OCI-LY1 (cell line): ENCODE measurements around the gene AGPAT1.
"Not testable (repeated sequence)": the region's sequence is repeated elsewhere in the genome, so short reads cannot be mapped to it uniquely, and the experiment has no call there.

Experiments used
- H2AFZ ChIP-seq: fragments of 200-600 bp; sonication (generic), shearing (Covaris generic); 2 replicates; pipeline ENCODE4 v1.6.0; 2014; ENCODE audit warnings: antibody characterized with exemption, mild to moderate bottlenecking, low read length
- H3F3A ChIP-seq: fragments of 200-600 bp; sonication (generic), shearing (Covaris generic); 2 replicates; pipeline ENCODE4 v1.6.0; 2014; ENCODE audit warnings: mild to moderate bottlenecking, antibody characterized with exemption, low read length, moderate library complexity; ENCODE audit not compliant: insufficient read depth
- H3K27ac ChIP-seq: fragments of 200-600 bp; sonication (generic); 2 replicates; pipeline ENCODE4 v1.5.1; 2014; ENCODE audit warnings: low read length, mixed run types, mild to moderate bottlenecking, low read depth; ENCODE audit not compliant: poor library complexity, severe bottlenecking
- H3K27me3 ChIP-seq: fragments of 200-600 bp; sonication (generic); 2 replicates; pipeline ENCODE4 v1.6.0; 2014; ENCODE audit warnings: antibody characterized with exemption, mild to moderate bottlenecking, low read length, moderate library complexity; ENCODE audit not compliant: insufficient read depth
- H3K36me3 ChIP-seq: fragments of 200-600 bp; sonication (generic); 2 replicates; pipeline ENCODE4 v1.6.1; 2014; ENCODE audit warnings: mild to moderate bottlenecking, antibody characterized with exemption, low read length, moderate library complexity, mixed read lengths; ENCODE audit not compliant: insufficient read depth
- H3K4me1 ChIP-seq: fragments of 200-600 bp; sonication (generic); 2 replicates; pipeline ENCODE4 v1.5.1; 2014; ENCODE audit warnings: mild to moderate bottlenecking, low read length, moderate library complexity; ENCODE audit not compliant: insufficient read depth, severe bottlenecking
- H3K4me2 ChIP-seq: fragments of 200-600 bp; sonication (generic), shearing (Covaris generic); 2 replicates; pipeline ENCODE4 v1.6.1; 2014; ENCODE audit warnings: low read length
- H3K4me3 ChIP-seq: fragments of 200-600 bp; sonication (generic); 2 replicates; pipeline ENCODE4 v1.5.1; 2014; ENCODE audit warnings: low read length, low read depth, mild to moderate bottlenecking, mixed read lengths; ENCODE audit not compliant: poor library complexity, severe bottlenecking
- H3K79me2 ChIP-seq: fragments of 200-600 bp; shearing (Covaris generic); 2 replicates; pipeline ENCODE4 v1.6.1; 2016; ENCODE audit warnings: mixed run types, low read length, mixed read lengths; ENCODE audit not compliant: insufficient read depth
- H3K9ac ChIP-seq: fragments of 200-600 bp; sonication (generic), shearing (Covaris generic); 2 replicates; pipeline ENCODE4 v1.6.1; 2014; ENCODE audit warnings: mild to moderate bottlenecking, low read length, mixed read lengths
- H3K9me2 ChIP-seq: fragments of 200-600 bp; sonication (generic), shearing (Covaris generic); 2 replicates; pipeline ENCODE4 v1.6.1; 2014; ENCODE audit warnings: low read depth, mild to moderate bottlenecking, low read length, mixed read lengths
- H3K9me3 ChIP-seq: fragments of 200-600 bp; shearing (Covaris generic); 2 replicates; pipeline ENCODE4 v1.6.1; 2014; ENCODE audit warnings: low read length, mixed read lengths
- H4K20me1 ChIP-seq: fragments of 200-600 bp; sonication (generic), shearing (Covaris generic); 2 replicates; pipeline ENCODE4 v1.6.0; 2016; ENCODE audit warnings: mild to moderate bottlenecking, low read length; ENCODE audit not compliant: insufficient read depth
- EZH2 ChIP-seq: fragments of 200-600 bp; sonication (generic), shearing (Covaris generic); IDR thresholded peaks from 2 replicates; pipeline ENCODE4 v1.8.0; 2017; ENCODE audit warnings: borderline replicate concordance, mixed run types, mild to moderate bottlenecking, antibody characterized with exemption, low read length, moderate library complexity, mixed read lengths
- TF ChIP-seq, protein P1 (sequence below): fragments of 200-600 bp; sonication (generic), shearing (Covaris generic); IDR thresholded peaks from 2 replicates; pipeline ENCODE4 v1.5.1; 2017; ENCODE audit warnings: mild to moderate bottlenecking, antibody characterized with exemption, low read length, moderate library complexity, mixed read lengths

AGPAT1 gene

DNA sequence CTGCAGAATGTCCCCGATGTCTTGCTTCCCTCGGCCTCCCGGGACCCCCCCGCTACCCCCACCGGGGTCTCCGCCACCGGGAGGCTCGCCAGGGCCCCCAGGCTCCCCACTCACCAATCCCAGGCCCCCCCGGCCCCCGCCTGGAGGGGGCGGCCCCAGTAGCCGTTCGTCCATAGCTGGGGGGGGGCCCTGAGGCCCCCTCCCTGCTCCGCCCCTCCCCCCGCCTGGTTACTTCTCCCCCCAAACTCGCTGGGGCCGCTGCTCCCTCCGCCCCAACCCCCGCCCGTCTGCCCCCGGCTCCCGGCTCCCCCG lies 13.8 kb upstream of the AGPAT1 start:
- Histone ChIP-seq H3K4me1 (peaks cover 44% of the 10 kb centered on the region), H3K79me2 (no peaks in the 10 kb centered on the region), H3K27ac (peak overlapping the region; percentile 88), H3K9me3 (no peaks in the 10 kb centered on the region), H3K9me2 (no peaks in the 10 kb centered on the region), H3F3A (0 out of 2 replicates have a peak, but pooled peaks cover 3% of the 10 kb centered on the region), H3K9ac (peak overlapping the region; percentile 86), H3K27me3 (no peaks in the 10 kb centered on the region), H3K4me3 (peak overlapping the region; percentile 73), H2AFZ (no peak overlapping the region), H3K4me2 (peak overlapping the region; percentile 86), H4K20me1 (no peaks in the 10 kb centered on the region), H3K36me3 (peaks cover 23% of the 10 kb centered on the region; the same call in 1 of the 2 replicates)
- TF ChIP-seq EZH2 = no peak
- TF ChIP-seq, protein P1, sequence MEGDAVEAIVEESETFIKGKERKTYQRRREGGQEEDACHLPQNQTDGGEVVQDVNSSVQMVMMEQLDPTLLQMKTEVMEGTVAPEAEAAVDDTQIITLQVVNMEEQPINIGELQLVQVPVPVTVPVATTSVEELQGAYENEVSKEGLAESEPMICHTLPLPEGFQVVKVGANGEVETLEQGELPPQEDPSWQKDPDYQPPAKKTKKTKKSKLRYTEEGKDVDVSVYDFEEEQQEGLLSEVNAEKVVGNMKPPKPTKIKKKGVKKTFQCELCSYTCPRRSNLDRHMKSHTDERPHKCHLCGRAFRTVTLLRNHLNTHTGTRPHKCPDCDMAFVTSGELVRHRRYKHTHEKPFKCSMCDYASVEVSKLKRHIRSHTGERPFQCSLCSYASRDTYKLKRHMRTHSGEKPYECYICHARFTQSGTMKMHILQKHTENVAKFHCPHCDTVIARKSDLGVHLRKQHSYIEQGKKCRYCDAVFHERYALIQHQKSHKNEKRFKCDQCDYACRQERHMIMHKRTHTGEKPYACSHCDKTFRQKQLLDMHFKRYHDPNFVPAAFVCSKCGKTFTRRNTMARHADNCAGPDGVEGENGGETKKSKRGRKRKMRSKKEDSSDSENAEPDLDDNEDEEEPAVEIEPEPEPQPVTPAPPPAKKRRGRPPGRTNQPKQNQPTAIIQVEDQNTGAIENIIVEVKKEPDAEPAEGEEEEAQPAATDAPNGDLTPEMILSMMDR = no peak

GRCh38 chr6:32189069-32189741 lies 13.3 kb upstream of the AGPAT1 start:
- Histone ChIP-seq H3K9me2 (no peaks in the 10 kb centered on the region), H4K20me1 (no peaks in the 10 kb centered on the region), H3K27me3 (no peaks in the 10 kb centered on the region), H3K4me2 (peak overlapping the region; percentile 86), H3K9me3 (no peaks in the 10 kb centered on the region), H3K36me3 (peaks cover 23% of the 10 kb centered on the region; the same call in 1 of the 2 replicates), H2AFZ (no peak overlapping the region), H3K4me3 (peak overlapping the region; percentile 73), H3F3A (0 out of 2 replicates have a peak, but pooled peaks cover 3% of the 10 kb centered on the region), H3K27ac (peak overlapping the region; percentile 88), H3K79me2 (no peaks in the 10 kb centered on the region), H3K9ac (peak overlapping the region; percentile 86), H3K4me1 (peaks cover 41% of the 10 kb centered on the region)
- TF ChIP-seq, protein P1 = no peak
- no peak for TF ChIP-seq EZH2

DNA sequence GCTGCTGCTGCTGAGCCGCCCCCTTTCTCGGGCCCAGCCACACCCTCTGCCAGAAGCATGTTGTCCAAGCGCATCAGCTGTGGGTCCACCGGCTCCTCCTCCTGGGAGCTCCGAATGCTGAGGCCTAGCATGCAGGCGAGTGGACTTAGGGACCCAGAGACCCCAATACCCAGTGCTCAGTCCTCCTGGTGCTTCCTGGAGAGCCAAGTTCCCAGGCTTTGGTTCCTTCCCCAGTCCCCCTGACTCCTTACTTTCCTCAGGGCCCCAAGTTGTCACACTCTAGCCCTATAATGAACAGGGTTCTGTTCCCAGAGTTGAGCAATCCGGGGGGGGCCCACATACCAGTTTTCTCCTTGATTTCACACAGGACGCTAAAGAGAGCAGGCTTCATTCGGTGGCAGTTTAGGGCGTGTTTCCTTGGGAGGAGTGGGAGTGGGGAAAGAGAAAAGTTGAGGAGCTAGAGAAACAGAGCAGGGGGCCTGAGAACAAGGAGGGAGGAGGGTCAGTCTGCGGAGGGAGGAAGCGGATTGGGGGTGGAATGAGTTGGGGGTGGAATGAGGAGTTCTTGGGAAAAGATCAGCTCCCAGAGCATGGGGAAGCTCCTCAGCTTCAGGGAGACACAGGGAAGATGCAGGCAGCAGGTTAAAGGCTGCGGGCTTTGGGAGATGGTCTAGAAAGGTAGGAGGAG lies 12.6 kb upstream of the AGPAT1 start:
- Histone ChIP-seq H3K4me1 (peaks cover 41% of the 10 kb centered on the region), H2AFZ (no peak overlapping the region), H3K9me3 (no peaks in the 10 kb centered on the region), H3K4me2 (peak overlapping the region; percentile 86), H3K27ac (peak overlapping the region; percentile 88), H3K36me3 (peaks cover 28% of the 10 kb centered on the region; the same call in 1 of the 2 replicates), H3K4me3 (peak overlapping the region; percentile 73), H3K27me3 (no peaks in the 10 kb centered on the region), H3K79me2 (no peaks in the 10 kb centered on the region), H4K20me1 (no peaks in the 10 kb centered on the region), H3K9ac (peak overlapping the region; percentile 86), H3F3A (0 out of 2 replicates have a peak, but pooled peaks cover 3% of the 10 kb centered on the region), H3K9me2 (no peaks in the 10 kb centered on the region)
- TF ChIP-seq, protein P1 = no peak
- no peak for TF ChIP-seq EZH2

DNA sequence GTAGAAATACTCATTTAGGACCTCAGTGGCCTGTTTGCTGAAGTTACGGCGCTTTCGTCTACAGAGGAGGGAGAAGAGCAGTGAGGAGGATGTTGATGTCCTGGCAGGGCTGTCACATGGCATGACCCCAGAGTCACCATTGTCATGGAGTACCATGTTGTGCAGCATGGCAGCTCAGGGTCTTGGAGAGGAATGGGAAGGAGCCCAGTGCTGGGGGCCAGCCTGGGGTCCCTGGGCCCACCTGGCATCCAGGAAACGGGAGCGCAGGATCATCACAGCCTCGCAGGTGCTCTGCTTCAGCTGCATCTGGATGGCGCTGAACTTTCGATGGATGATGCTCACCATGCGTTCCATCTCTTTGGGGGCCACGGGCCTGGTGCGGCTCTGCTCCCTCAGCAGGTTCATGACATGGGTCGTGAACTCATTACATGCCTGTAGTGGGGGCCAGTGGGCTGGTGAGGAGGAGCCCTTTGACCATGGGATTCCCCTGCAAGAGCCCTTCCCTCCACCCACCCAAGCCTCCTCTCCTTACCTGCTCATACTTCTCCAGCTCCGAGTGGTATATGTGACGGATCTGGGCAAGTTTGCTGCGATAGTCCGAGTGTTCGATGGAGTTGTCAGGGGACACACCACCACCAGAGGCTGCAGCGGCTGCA lies 12.0 kb upstream of the AGPAT1 start:
- not testable (repeated sequence) for H3K79me2 ChIP-seq, H3K27ac ChIP-seq
- peaks cover 33% of the 10 kb centered on the region; the same call in 1 of the 2 replicates for H3K36me3 ChIP-seq

More for the DNA sequence above, 12.0 kb upstream of the AGPAT1 start:
- not testable (repeated sequence) for H2AFZ ChIP-seq, H3F3A ChIP-seq, H3K9ac ChIP-seq, H3K4me2 ChIP-seq, H3K9me3 ChIP-seq, H3K27me3 ChIP-seq, H3K4me3 ChIP-seq, H4K20me1 ChIP-seq, H3K9me2 ChIP-seq
- H3K4me1 ChIP-seq = peaks cover 38% of the 10 kb centered on the region
